ENCODE results near the gene OR2V2. TPM values are rescaled to one million over a fixed set of nuclear protein-coding genes. Genes with fewer than 3 reads are reported as not detected.

OR2V2 gene
- total RNA-seq, 2 experiments from 2014 or later = not detected

Other genes starting within 250 kb of the OR2V2 start
- gene BTNL8, start 248.4 kb upstream of the OR2V2 start, total RNA-seq = not detected
- not detected for gene BTNL3, start 158.7 kb upstream of the OR2V2 start, total RNA-seq
- gene BTNL9, start 107.3 kb upstream of the OR2V2 start, total RNA-seq = not detected
- gene OR2V1, start 16.4 kb upstream of the OR2V2 start, total RNA-seq = not detected
- 1 to 10 TPM; 2.5 to 2.6 TPM for gene TRIM7, start 57.6 kb downstream of the OR2V2 start, total RNA-seq
- 10 to 100 TPM; 44.5 to 49.7 TPM for gene TRIM41, start 75.7 kb downstream of the OR2V2 start, total RNA-seq
- gene RACK1, start 96.3 kb downstream of the OR2V2 start, total RNA-seq = 1,000 to 10,000 TPM; 1,741 to 1,808 TPM
- gene TRIM52, start 113.6 kb downstream of the OR2V2 start, total RNA-seq = 10 to 100 TPM; 43.0 to 43.5 TPM
- not detected for gene OR4F3, start 219.7 kb downstream of the OR2V2 start, total RNA-seq

Data from activated naive CD8-positive, alpha-beta T cell treated with anti-CD3 and anti-CD28 coated beads, Interleukin-2, amount 10 ng/mL, durations not matched to agents 7 days and 5 days (primary cell).